ENCODE measurements around the gene CELF1.

DNA sequence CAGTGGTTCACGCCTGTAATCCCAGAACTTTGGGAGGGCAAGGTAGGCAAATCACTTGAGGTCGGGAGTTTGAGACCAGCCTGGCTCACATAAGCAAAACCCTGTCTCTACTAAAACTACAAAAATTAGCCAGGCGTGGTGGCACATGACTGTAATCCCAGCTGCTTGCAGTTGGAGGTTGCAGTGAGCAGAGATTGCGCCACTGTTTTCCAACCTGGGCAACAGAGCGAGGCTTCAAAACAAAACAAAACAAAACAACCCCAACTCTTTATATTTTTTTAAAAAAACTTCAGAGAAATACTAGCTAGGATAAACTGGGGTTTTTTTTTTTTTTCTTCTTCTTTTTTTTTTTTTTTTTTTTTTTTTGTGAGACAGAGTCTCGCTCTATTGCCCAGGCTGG, 72.2 kb downstream of the CELF1 start:
- TF ChIP-seq, protein P1, sequence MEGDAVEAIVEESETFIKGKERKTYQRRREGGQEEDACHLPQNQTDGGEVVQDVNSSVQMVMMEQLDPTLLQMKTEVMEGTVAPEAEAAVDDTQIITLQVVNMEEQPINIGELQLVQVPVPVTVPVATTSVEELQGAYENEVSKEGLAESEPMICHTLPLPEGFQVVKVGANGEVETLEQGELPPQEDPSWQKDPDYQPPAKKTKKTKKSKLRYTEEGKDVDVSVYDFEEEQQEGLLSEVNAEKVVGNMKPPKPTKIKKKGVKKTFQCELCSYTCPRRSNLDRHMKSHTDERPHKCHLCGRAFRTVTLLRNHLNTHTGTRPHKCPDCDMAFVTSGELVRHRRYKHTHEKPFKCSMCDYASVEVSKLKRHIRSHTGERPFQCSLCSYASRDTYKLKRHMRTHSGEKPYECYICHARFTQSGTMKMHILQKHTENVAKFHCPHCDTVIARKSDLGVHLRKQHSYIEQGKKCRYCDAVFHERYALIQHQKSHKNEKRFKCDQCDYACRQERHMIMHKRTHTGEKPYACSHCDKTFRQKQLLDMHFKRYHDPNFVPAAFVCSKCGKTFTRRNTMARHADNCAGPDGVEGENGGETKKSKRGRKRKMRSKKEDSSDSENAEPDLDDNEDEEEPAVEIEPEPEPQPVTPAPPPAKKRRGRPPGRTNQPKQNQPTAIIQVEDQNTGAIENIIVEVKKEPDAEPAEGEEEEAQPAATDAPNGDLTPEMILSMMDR (IDR thresholded peaks at IDR 0.05) = no peak
- TF ChIP-seq EZH2 (IDR thresholded peaks at IDR 0.05; ENCODE audit: borderline replicate concordance, insufficient read depth, low read depth, low read length, poor library complexity, severe bottlenecking) = no peak
